HG03066 (cell line): ENCODE measurements around the gene PKP1.

Source experiments
- ATAC-seq: cut with Tn5 transposase; IDR thresholded peaks from one replicate; pipeline ENCODE4 v1.9.1; 2021; ENCODE audit warnings: low read depth; ENCODE audit not compliant: unreplicated experiment

PKP1 gene

GRCh38 chr1:201279313-201279712 is 4.0 kb upstream of the PKP1 start:
- no peak for ATAC-seq

- ATAC-seq = no peak
Observed at GRCh38 chr1:201280884-201281283, 2.4 kb upstream of the PKP1 start.

GRCh38 chr1:201281573-201281972 is 1.7 kb upstream of the PKP1 start:
- ATAC-seq = no peak

GRCh38 chr1:201282216-201282615 is 1.1 kb upstream of the PKP1 start:
- no peak for ATAC-seq

- ATAC-seq = no peak
Observed at GRCh38 chr1:201283836-201284553, 689 bp downstream of the PKP1 start.

GRCh38 chr1:201284636-201285035 is 1.3 kb downstream of the PKP1 start:
- no peak for ATAC-seq

- ATAC-seq = no peak
Observed at GRCh38 chr1:201285846-201286245, 2.5 kb downstream of the PKP1 start.

- ATAC-seq = no peak
Observed at GRCh38 chr1:201286445-201286844, 3.1 kb downstream of the PKP1 start.

GRCh38 chr1:201288007-201288406 is 4.7 kb downstream of the PKP1 start:
- ATAC-seq = no peak

- ATAC-seq = no peak
Observed at GRCh38 chr1:201288765-201289164, 5.5 kb downstream of the PKP1 start.

- no peak for ATAC-seq
Observed at GRCh38 chr1:201290551-201290950, 7.2 kb downstream of the PKP1 start.

- no peak for ATAC-seq
Observed at GRCh38 chr1:201291916-201292315, 8.6 kb downstream of the PKP1 start.

GRCh38 chr1:201294876-201295275 is 11.6 kb downstream of the PKP1 start:
- ATAC-seq = no peak

- no peak for ATAC-seq
Observed at GRCh38 chr1:201295346-201295745, 12.0 kb downstream of the PKP1 start.

- ATAC-seq = no peak
Observed at GRCh38 chr1:201295861-201296260, 12.6 kb downstream of the PKP1 start.

- no peak for ATAC-seq
Observed at GRCh38 chr1:201296352-201296751, 13.0 kb downstream of the PKP1 start.

- no peak for ATAC-seq
Observed at GRCh38 chr1:201298396-201299381, 15.4 kb downstream of the PKP1 start.

- ATAC-seq = no peak
Observed at GRCh38 chr1:201299968-201300367, 16.7 kb downstream of the PKP1 start.

GRCh38 chr1:201300641-201301040 is 17.3 kb downstream of the PKP1 start:
- ATAC-seq = no peak

GRCh38 chr1:201302163-201303152 is 19.2 kb downstream of the PKP1 start:
- no peak for ATAC-seq
